ENCODE measurements around the gene NR3C1.
A peak's percentile ranks its signal among the peaks of the same experiment; 100 is the strongest.
"Not testable (repeated sequence)": the region's sequence is repeated elsewhere in the genome, so short reads cannot be mapped to it uniquely, and the experiment has no call there.

NR3C1 gene

DNA sequence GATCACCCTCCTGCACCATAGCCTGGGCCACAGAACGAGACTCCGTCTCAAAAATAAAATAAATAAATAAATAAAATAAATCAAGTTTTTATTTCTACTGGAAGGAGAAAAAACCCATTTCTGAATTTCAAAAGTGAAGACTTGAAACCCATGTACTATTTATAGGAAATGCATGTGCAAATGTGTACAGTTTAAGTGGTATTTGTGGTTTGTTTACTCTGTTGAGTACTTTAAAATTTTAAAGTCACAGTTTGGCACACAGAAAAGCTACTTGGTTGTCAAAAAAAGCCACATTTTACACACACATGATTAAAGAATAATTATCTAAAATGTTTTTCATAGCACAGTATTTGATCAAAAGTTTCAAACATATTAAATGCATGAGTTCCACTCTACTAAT lies 43.6 kb downstream of the NR3C1 start:
- no peak for DNase-seq

DNA sequence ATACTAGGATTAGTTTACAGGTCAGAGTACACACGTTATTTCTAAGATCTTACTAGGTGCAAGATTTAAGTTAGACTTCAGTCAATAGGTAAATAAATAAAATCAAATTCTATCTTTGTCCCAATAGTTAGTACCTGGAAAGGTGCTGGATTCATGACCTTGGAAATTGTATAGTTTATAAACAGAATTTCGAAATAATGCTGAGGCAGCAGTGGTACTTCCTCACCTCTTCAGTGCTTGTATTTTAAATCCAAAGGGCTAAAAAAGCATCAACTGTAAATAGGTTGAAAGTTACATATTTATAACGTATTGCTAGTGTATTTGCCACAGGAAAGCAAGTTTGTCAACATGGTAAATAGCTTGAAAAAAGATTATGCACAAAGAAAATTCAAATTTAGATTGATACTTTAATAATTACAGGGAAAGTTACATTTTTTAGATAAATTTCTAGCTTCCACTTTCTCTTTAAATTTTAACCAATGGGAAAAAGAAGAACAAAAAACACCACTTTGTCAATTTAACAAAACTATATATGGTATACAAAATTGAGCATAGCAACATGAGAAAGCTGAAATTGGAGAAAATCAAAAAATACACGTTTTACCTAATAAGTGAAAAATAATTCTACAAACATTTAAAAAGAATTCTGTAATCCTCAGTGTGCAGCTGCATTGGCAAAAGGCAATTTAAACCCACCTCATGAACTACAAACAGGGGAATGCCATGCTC lies 46.5 kb downstream of the NR3C1 start:
- no peak for DNase-seq

DNA sequence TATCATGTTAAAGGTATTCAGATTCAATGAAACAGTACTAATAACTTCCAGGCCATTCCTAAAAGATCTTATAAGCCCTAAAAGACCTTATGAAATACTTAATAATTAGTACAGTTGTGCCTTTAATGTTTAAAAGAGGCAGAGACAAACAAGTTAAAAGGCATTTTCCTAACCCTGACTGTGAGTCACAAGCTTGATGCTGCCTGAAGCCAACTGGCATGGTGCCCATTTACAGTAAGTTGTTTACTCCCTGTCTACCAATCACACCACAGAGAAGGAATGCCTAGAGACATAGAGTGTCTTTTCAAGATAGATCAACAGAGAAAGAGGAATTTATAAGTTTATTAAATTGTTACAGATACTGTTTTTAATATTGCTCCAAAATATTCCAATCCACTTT lies 47.8 kb downstream of the NR3C1 start:
- DNase-seq, result peak; percentile 47

DNA sequence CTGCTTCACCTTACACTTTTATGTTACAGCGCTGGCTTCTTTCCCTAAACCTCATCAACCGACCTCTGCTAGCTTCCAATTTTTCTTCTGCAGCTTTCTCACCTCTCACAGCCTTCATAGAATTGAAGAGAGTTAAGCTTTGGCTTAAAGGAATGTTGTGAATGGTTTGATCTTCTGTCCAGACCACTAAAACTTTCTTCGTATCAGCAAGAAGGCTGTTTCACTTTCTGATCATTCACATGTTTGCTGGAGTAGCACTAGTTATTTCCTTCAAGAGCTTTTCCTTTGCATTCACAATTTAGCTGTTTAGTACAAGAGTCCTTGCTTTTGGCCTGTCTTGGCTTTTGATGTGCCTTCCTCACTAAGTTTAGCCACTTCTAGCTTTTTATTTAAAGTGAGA lies 49.5 kb downstream of the NR3C1 start:
- no peak for DNase-seq

- no peak for DNase-seq
Measured at GRCh38 chr5:143352691-143353090, 50.8 kb downstream of the NR3C1 start.

DNA sequence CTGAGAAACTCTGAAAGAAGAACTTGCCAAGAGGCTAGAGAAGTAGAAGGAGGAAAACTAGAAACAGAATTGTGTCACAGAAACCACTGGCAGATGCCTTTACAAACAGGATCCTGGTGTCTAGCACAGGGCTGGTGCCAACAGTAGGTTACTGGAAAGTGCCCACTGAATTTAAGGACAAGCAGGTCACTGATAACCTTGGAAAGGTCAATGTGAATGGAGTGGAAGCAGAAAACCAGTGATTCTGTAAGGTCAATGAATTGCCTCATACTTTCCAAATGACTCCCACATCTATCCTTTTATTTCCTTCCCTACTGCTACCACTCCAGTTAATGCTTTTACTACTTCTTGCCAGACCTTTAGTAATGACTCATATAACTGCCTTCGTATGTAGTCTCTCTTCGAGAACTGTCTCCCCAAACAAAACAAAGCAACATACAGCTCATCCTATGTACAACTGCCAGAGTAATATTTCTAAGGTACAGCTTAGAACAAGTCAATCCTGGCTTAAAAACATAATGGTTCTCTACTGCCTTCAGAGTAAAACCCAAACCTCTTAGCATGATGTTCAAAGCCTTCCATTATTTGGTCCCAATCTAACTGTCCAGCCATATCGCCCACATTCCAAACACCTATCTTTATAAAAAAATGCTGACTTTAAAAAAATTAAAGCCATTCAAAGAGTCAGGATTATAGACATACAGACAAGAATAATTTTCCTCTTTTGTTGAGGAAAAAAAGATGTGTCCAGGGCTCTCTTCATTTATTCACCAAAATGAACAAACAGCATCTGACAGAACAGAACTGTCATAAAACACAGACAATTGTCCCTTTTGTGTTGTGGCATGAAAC lies 52.5 kb downstream of the NR3C1 start:
- DNase-seq, result no peak

GRCh38 chr5:143350341-143350740 lies 53.1 kb downstream of the NR3C1 start:
- DNase-seq, result no peak

GRCh38 chr5:143349177-143349576 lies 54.3 kb downstream of the NR3C1 start:
- DNase-seq, result no peak

DNA sequence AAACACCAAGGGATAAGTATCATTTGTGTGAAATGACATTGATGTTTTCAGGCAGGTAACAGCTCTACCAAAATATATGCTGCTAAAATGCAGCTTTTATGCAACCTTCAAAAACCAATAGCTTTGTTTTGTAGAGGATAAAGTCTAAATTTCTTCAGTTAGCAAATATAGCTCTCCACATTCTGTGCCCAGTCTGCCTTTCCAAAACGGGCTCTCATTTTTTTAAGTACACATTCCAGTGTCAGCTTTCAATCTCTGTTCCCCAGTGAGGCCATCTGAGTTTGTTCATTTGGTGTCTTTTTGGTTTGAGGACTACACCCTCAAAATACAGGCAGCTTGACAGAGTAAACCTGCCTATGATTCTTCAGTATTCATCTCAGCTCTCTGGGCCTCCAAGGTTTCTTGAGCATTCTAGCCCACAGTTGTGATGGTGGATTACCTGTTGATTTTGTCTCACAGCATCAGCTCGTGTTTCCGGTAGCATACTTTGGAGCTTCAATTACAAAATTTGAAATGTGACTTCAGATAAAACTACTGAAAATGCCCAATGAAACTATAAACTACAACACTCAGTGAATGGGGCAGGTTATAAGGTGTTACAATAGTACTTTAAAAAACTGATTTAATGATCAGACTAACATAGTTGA lies 55.7 kb downstream of the NR3C1 start:
- DNase-seq, result no peak

DNA sequence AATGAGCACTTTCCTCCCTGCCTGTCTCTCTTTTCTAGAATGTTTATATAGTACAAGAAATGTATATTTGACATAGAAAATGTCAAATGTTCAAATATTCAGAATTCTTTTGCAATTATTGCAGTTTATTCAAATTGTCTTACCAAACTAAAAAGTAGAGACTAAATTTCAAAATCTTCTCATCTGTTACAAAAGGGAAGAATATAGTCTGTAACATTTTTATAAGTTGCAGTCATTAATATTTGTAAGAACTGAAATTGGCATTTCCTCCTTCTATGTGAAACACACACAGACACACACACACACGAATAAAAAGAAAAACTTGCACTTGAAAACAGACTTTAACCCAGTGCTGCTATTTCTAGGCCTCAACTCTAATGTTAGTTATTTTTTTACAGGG lies 56.4 kb downstream of the NR3C1 start:
- DNase-seq, result no peak

- DNase-seq, result no peak
Measured at GRCh38 chr5:143345671-143346440, 57.6 kb downstream of the NR3C1 start.

DNA sequence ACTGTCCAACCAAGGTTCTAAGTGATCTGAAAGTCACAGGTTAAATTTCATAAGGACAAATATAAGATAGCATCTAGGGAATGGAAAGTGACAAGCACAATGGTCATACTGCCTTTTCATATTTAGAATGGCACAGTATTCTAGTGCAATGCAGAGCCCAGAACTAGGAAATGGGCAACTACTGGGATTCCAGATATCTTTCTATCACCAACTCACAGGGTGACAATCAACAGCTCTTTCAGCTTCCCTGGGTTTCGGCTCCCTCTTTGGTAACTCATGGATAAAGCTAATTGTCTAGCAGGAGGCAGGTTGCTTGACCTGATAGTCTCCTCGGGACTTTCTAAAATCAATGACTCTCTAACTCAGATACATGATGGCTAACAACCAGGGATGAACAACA lies 60.4 kb downstream of the NR3C1 start:
- no peak for DNase-seq

DNA sequence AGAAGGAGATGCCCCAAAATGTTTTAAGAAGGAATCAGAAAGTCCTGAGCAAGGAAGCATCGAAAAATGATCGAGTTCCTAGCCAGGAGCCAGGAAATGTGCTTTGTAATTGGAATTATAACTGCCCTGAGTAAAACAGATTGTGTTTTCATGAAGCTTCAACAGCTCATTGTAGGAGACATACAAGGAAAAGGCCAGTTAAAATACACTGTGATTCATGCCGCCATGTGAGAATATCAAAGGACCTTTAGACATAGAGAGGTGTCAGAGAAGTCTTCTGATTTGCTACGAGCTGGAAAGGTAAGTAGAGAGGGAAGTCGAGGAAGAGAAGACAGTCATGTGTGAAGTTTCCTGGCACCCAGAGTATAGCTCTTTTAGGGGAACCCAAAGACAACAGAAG lies 60.9 kb downstream of the NR3C1 start:
- no peak for DNase-seq

DNA sequence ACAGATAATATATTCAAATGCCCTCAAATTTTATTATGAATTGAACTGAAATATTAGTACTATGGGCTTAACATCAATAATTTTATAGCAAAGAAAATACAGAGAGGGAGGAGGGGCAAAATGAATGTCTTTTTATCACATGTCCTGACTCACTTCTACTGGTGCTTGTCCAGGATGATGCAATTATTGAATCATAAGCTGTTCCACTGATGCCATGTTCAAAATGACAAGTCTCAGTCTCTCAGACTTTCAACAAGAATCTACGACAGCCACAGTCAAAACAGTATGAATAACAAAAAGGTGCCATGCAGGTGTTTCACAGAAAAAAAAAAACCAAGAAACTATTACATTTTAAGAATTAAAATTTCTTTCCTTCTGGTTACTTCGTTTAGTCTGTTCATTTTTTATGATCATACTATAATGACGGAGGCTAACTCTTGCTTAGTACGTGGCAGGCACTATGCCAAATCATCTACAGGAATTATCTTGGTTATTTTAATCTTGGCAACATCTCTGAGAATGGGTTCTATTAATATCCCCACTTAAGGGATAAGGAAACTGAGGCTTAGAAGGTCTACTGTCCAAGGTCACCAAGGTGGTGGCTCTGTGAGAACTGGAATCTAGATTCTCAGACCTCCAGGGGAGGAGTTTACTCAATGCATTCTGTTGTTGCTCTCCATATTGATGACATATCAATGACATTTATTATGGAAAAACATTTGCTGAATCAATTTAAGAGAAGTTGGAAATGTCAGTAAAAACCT lies 61.5 kb downstream of the NR3C1 start:
- DNase-seq, result no peak

GRCh38 chr5:143340891-143341685 lies 62.4 kb downstream of the NR3C1 start:
- no peak for DNase-seq

DNA sequence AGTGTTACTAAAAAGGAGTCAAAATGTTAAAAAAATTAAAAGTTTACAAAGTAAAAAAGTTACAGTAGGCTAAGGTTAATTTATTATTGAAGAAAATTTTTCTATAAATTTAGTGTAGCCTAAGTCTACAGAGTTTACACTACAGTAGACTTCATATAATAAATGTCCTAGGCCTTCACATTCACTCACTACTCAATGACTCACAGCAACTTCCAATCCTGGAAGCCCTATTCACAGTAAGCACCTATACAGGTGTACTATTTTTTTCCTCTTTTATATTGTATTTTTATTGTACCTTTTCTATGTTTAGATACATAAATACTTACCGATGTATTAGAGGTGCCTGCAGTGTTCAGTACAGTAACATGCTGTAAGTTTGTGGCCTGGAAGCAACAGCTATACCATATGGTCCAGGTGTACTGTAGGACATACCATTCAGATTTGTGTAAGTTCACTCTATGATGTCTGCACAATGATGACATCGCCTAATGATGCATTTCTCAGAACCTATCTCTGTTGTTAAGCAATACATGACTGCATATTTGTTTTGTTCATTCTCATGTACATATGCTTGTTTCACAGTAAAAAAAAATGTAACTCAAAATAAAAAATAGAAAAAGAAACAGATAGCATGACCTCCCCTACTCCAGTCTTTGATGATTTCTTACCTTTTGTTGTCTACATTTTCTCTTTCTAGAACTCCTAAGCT lies 64.7 kb downstream of the NR3C1 start:
- no peak for DNase-seq

DNA sequence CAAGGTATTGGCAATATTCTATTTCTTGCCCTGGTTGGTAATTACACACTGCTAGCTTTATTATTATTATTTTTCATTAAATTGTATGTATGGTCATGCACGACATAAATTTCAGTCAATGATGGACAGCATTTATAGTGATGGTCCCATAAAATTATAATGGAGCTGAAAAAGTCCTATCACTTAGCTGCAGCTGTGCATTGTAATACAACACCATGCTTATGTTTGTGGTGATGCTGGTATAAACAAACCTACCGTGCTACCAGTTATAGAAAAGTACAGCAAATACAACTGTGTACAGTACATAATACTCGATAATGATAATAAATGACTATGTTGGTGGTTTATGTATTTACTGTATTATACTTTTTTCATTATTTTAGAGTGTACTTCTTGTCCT lies 65.5 kb downstream of the NR3C1 start:
- no peak for DNase-seq

GRCh38 chr5:143336485-143336884 lies 67.0 kb downstream of the NR3C1 start:
- no peak for DNase-seq

DNA sequence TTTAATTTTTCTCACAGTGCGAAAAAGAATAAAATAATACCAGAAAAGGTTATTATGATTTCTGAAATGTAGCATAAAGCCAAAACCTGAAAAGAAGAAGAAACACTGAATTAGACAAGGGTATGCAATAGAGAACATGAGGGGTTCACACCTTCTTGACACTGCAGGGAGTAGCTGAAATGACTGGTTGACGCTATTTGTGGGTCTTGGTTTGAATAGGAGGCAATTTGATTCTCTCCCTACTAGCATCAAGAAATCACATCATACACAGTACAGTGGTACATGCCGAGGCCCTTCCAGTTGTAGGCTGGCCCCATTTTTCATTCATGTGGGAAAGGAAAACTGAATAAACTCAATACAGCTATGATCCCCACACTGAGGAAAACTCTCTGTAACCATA lies 68.6 kb downstream of the NR3C1 start:
- DNase-seq, result no peak

DNA sequence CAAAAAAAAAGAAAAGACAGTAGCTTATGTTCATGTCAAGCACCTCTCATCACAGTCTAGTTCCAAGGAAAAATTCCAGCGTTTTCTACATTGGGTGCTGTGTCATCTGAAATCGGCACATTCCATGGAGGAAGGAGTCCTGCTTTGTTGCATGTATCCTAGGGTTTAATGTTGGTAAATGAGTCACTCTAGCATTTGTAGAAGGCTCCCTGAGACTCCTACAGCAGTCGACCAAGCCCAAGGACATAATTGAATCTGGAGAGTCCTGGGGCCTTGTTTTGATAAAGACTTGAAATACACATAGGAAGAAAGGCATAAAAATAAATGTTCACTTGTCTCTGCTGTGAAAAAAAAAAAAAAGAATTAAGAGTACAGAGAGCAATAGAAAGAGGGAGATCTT lies 69.1 kb downstream of the NR3C1 start:
- DNase-seq, result not testable (repeated sequence)

GRCh38 chr5:143331956-143332355 lies 71.5 kb downstream of the NR3C1 start:
- no peak for DNase-seq

Data from activated T-cell treated with anti-CD3 and anti-CD28 coated beads for 4 hours (primary cell).